ENCODE measurements around the gene TMEM273.

TMEM273 gene

DNA sequence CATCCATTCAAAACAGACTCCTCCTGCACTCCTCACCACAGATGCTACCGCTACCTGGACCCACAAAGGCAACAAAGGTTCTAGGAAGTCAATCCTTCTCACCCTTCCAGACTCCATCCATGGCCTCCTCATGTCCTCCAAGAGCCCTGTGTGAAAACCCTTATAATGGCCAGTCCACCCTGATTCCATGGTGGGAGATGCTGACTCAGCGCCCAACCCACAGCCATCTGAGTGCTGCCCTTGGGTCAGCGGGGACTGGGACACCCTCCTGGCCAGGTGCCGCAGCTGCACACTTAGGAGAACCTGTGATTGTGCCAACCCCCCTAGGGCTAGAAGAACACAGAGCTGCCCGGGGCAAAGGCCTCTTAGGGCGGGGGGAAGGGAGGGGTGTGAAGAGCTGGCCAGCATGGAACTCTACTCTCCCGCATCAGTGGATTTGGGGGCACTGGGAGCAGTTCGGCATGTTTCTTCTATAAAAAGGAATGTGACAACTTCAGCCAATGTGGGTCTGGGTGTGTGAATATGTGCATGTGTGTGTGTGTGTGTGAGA lies 25.4 kb downstream of the TMEM273 start:
- DNase-seq = no peak

DNA sequence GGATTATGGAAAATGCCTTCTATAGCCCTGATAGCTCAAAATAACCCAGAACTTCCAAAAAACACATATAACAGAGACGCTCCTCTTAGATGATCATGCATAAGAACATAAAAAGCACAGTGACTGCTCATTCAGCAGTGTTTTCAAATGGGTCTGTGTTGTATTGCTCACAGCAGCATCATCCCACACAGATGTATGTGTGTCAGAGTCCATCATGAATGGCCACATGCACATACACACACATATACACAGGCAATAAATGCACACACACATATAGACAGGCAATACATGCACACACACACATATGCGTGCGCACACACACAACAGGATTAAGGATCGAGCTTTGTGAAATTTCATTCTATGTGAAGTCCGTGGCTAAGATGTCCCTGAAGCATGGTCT lies 26.1 kb downstream of the TMEM273 start:
- DNase-seq = no peak

DNA sequence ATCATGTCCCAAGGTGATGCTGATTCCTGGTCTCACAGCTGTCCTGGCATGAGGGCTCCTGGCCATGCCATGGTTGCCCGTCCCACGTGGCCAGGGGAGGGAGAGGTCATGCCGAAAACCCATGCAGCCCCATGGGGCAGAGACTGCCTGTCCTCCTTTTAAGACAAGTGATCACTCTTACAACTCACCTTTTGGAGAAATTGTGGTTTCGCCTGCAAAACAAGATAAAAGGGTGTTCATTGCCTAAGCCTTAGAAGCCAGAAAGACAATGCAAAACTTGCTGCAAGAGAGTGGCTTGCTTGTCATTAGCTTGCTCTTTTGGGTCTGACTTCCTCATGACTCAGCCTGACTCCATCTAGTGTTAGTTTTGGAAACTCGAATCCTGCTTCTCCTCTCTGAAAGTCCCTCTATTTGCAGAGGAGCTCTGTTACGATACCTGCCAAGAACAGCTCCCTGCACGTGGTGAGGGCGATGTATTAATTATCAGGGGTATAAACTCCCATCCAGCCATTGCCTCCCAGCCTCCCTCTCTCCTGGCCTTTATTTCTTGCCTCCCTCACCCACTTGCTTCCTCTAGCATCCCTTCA lies 26.7 kb downstream of the TMEM273 start:
- DNase-seq = no peak

DNA sequence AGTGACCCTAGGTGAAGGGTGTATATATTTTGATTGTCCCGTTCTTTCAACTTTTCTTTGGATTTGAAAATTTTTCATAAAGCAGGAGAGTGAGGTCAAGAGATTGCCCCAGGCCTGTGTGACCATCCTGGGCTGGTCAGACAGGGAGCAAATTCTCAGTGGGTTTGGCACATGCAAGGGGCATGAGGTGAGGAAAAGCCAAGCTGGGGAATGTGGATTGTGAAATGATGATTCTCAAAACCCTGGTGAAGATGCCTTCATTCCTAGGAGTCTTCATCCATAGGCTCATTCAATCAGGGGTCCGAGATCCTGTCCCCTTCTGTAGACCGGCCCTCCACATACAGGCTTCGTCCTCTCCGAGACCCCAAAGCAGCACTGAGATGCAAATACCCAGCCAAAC lies 27.4 kb downstream of the TMEM273 start:
- DNase-seq = no peak

DNA sequence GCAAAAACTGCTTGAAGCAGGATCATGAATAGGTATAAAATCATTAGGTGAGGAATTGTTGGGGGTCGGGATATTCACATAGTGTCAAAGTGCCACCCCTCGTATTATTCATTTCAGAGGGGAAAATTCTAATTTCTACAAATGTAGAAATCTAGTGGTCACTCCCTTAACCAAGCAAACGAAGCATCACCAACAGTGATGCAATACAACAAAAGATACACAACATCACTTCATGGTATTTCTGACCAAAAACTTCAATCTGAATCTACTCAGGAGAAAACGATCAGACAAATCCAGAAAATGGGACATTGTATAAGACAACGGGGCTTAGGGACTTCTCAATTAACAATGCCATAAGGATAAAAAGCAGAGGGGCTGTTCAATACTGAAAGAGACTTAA lies 28.1 kb downstream of the TMEM273 start:
- no peak for DNase-seq

DNA sequence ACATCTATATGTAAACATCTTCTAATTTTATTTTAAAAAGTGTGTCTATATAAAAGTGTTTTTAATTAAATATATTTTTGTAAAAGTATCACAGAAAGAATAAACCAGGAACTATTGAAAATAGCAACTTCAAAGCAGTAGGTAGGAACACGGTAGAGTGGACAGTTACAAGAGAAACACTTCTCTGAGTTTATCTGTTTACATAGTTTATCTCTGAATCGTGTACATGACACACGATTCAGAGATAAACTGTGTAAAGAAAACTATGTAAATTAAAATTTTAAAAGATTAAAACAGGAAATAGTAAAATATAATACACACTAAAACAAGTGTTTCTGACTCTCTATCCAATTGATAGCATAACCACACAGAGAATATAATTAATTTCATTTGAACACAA lies 29.3 kb downstream of the TMEM273 start:
- DNase-seq = no peak

DNA sequence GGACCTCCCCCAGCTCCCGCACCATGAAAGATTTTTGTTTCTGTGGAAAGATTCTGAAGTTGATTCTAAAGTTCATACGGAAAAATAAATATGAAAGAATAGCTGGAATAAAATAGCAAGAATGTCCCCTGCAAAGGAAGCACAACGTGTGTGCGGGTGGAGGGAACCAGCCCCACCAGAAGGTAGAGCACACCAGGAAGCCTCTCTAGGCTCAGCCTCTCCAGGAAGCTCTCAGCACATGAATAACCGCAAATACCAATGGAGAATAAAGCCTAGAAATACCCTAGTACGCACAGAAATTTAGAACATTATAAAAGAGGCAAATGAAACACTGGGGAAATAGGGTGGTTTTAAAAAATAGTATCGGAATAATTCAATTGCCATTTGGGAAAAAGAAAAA lies 29.8 kb downstream of the TMEM273 start:
- no peak for DNase-seq

DNA sequence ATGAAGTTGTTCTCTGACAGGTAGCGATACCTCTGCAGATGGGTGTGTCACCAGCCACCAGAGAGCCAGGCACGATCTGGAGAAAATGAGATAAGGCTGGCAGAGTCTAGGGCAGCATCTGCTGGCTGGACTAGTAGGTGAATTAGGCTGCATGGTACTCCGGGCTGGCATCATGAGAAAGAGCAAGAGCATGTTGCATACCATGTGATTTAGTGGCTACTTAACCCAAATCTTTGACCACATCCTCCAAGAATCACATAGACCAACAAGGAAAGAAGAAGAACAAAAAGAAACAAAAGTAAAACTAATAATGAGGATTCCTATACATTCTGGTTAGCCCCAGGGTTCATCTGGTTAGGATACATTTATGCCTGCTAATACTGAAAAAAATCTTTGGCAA lies 31.0 kb downstream of the TMEM273 start:
- DNase-seq = peak; percentile 3

DNA sequence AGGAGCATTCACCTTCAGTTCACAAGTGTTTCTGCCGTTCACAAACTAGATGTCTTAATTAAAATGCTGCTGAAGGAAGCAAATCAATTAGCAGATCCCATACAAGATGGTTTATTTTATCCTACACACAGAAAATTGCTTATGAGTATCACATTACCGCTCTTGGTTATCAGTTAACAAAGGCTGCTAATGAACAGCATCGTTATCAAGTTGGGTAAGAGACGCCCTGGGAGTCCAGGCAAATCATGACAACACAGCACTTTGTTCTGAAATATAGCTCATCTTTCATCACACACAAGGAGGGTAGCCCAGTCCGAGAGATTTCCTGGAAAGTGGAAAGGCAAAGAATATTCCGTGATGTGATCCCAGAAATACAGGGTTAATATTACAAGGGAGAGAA lies 33.5 kb downstream of the TMEM273 start:
- DNase-seq = no peak

DNA sequence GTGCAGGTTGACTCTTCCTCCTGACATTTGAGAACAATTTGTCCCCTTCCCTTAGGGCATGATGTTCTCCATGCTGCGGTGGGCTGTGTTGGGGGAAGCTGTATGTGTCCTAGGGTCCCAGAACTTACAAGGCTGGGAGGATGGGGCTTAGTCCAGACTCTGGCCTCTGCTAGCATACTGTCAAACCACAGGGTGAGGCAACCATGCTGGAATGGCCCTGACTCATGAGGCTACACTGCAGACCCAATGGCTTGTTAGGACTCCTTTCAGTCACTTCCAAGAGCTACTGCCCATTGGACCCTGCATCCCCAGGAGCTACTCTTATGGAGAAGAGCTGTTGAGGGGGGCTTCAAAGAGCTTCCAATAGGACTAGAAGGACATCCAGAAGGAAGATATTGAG lies 34.2 kb downstream of the TMEM273 start:
- no peak for DNase-seq

DNA sequence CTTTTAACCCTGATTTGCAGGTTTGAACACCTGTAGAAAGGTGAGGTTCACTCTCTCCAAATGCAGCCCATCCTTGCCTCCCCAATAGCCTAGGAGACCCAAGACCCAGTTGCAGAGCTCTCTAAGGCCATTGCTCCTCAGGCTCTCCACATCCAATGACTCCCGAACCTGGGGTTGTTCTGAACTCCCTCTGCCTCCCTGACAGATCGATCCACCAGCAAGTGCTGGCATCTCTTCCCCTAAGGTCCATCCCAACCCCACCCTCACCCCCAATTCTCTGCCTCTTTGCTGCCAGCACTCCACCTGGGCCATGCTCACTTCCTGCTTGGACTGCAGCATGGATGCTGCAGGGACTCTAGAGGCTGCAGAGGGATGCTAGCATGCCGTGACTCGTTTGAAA lies 35.1 kb downstream of the TMEM273 start:
- DNase-seq = no peak

DNA sequence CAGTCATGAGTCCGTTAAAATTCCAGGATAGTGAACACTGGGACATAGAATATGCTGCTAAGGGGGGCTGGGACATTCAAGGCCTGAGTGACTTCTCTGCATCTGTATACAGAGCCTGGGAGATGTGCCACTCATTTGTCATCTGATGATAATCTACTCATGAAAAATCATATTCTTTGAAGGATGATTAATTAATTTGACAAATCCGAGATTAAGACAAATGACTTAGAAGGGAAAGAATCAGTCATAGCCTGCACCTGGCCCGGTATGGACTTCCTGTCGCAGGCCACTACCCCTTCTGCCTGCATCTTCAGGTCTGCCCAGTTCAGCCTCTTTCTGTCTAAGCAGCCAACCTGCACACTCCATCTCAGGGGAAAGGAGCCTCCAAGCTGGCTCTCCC lies 35.5 kb downstream of the TMEM273 start:
- no peak for DNase-seq

DNA sequence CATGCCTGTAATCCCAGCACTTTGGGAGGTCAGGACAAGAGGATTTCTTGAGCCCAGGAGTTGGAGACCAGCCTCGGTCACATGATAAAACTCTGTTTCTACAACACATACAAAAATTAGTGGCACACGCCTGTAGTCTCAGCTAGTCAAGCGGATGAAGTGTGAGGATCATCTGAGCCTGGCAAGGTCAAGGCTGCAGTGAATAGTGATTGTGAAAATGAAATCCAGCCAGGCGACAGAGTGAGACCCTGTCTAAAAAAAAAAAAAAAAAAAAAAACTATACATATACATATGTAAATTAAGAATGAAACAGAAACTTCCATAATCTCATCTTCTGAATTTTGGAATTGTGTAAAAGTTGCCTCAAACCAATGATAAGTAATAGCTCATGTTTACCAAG lies 36.2 kb downstream of the TMEM273 start:
- no peak for DNase-seq

DNA sequence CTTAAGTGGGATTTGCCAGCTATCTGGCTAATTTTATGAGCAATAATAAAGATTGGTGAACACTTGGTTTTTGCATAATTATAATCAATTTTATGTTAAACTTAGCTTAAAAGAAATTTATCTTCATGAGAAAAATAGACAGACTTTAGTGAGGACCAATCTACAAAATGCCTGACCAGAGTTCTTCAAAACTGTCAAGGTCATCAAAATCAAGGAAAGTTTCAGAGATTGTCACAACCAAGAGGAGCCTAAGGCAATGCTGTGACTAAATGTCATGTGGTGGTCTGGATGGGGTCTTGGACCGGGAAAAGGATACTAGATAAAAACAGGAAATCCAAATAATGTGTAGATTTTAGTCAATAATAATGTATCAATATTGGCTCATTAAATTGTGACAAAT lies 36.7 kb downstream of the TMEM273 start:
- no peak for DNase-seq

DNA sequence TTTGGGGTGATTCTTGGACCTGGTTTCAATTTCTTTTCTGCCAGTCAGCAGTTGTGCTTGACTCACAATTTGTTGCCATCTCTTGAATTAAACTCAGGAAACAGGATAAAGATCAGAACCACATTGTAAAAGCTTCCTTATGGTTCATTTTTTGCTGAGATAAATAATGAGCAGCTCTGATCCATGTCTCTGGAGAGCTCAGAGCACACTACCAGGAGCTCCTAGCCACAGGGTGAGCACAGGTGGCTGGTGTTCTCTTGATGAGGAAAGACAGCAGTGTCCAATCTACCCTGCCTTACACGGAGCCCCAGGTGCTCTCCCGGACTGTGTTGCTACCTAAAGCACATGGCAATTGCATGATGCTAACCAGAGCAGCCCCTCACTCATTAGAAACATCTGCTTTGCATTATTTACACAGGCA lies 37.2 kb downstream of the TMEM273 start:
- no peak for DNase-seq

DNA sequence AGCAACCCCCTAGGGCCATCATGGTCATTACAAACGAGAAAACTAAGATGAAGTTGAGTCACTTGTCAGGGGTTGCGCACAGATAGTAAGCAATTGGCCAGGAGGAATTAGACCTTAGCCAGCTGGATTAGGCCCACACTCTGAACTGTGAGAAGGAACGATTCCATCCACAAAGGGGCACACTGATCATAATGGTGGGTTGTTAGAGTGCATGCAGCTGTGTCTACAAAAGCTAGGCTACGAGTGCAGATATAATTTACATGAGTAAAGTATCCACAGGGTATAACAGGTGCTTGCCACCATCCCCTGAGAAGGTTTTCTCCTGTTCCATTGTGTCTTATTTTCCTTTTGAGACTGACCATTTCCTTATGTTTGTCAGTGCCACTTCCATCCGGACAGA lies 37.8 kb downstream of the TMEM273 start:
- DNase-seq = no peak

DNA sequence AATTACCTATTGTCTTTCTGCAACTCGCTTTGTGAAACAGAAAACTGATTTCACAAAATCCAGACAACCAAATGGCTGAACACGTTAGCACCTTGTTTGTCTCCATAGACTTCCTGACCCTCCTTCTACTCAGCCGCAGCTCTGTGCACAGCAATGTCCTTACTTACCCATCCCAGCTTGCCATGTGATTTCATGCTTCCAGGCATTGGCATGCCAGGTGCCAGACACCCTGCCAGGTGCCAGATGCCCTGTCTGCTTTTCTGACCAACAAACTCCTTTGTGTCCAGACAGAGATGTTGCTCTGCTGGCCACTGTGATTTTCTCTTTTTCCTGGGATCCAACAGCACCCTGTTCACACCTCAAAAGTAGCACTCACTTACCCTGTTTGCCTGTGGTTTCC lies 38.3 kb downstream of the TMEM273 start:
- no peak for DNase-seq

DNA sequence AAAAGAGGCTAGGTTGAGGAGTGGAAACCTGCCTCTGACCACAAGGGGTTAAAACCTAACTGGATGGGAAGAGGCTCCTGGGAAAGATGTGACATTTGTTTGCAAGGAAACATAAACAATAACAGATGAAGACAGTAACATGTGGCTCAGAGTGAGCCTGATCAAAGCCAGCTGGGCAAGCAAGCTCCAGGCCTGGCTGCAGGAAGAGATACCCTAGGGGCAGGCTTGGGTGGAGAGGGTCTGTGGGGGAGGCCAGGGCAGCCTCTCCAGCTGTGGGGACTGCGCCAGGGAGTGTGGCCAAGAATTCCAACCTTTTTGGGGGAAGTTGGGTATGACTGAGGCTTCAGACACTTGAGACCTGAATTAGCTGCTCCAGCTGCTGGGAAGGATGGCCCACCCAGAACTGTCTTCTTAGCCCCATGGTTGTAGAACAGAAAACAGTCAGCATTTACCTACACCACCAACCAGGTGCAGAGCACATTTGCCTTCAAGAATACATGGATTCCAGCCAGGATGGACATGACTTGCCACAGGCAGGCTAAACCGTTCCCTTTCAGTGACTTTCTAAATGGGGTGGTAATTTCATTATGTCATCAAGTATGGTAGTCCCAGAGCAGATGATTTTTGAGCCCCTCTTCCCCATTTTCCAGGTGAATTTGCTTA lies 44.0 kb downstream of the TMEM273 start:
- DNase-seq = no peak

DNA sequence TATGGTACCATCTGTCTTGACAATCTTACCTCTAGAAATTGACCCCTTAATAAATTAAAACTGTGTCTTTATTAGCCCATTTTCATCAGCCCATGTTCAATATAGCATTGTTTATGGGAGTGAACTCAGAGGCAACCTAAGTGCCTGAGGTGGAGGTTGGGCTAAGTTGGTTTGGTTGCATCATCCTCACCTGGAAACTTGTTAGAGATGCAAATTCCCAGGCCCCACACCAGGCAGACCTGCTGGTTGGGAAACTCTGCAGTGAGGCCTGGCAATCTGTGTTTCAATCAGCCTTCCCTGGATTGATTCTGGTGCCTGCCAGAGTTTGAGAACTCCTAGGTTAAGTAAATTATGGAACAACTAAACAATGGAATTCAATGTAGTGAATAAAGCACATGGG lies 44.9 kb downstream of the TMEM273 start:
- no peak for DNase-seq

DNA sequence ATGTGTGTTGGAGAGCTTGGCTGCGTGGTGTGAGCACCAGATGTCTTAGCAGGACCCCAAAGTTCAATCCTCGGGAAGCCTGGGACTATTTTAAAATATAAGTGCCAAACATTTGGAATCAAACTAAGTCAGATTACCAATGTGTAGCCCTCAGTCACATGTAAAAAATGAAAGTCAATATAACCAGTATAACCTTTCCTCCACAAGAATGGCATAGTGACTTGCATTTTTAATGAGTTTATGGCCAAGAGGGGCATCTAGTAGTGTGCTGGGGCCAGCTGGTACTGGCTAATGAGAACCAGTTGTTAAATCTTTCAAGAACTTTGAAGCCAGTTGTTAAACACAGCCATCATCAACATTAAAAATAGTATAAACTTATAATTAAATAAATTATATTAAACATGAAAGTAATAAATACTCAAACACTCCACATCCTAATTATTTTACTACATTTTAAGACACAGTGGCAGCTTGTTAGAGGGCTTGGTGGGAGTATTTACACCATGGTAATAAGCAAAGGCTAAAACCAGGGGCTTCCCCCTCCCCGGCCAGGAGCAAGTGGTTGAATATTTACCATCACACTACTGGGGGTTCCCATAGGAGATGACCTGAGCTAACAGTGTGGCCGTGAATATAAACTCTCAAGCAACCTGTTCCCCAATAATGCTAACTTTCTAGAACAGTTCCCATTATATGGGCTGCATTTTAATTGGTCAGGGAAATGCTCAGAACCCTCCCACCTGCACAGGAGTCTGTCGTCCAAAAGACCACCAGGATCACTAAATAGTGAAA lies 46.5 kb downstream of the TMEM273 start:
- no peak for DNase-seq

DNA sequence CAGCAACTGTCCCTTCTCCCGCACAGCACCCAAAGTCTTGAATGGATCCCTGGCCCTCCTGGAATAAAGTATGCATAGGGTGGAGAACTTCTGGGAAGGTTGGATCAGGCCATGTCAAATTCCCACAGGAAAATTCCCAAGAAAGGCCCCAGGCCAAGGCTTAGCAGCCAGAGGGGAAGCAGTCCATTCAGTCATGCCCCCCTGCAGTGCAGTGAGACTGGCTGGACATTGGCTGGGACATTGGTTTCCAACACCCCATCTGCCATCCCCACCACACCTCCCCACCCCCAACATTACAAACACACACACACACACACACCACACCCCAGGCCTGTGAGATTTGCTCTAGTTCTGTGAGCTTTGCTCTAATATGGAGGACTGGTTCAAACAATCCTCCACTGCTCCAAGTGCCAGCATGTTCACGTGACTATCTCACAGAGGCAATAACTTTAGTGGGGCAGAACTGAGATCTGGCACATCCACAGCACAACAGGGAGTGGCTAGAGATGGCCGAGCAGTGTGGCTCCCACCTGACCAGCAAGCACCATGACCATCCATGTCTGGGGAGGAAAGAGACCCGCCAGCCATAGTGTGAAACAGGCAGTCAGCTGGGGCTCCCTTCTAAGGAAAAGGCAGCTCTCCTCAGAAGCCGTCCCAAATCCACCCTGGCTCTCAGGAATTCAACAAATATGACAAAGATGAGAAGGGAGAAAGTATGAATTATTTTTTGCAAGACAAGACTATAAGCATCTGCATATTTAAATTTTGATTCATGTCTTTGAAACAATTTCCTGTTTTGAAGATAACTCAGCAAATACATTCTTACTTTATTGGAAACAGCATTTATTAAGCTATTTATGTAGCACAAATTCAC lies 47.6 kb downstream of the TMEM273 start:
- no peak for DNase-seq

DNA sequence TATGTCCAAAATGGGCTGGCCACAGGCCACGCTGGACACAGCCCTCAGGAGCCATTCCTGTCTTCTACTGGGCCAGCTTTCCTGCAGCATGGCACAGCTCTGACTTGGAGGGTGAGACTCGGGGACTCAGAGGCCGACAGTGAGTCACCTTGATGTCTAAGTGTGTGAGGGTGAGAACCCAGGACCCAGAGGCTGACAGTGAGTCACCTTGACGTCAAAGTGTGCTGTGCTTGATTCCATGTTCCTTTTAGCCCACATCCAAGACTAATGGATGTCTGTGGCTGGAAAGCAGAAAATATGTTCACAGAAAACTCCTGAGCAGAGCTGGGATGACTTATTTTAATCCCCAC lies 48.4 kb downstream of the TMEM273 start:
- DNase-seq = no peak
